Natural killer cell (primary cell): Measurements from ENCODE around the gene DTX4. TPM values are rescaled to one million over a fixed set of nuclear protein-coding genes. Genes with fewer than 3 reads are reported as not detected.
A peak's percentile ranks its signal among the peaks of the same experiment; 100 is the strongest.

Source experiments
- ATAC-seq, 3 donors: fragments of 150-1000 bp in 2 of 3; fragments of 200-7000 bp in 1 of 3; cut with Tn5 transposase; 1 replicate in 1 of 3; 2 replicates in 2 of 3; pipeline ENCODE4 v1.10.0; 2021; ENCODE audit warnings: mild to moderate bottlenecking in 2 of 3, moderate library complexity in 2 of 3
- DNase-seq, 2 donors: peaks; one replicate each; pipeline versions ENCODE4 v3.0.0 to v3.0.0-alpha.2; 2013 to 2021; ENCODE audit warnings: mixed read lengths in 1 of 2
- H3K27ac ChIP-seq: one replicate; pipeline ENCODE4 v1.5.1; 2013; ENCODE audit warnings: mild to moderate bottlenecking, low read length
- H3K27me3 ChIP-seq: one replicate; pipeline ENCODE4 v1.6.1; 2013; ENCODE audit warnings: low read length; ENCODE audit not compliant: control insufficient read depth, insufficient read depth
- H3K36me3 ChIP-seq: one replicate; pipeline ENCODE4 v1.6.1; 2013; ENCODE audit warnings: low read length; ENCODE audit not compliant: control insufficient read depth, insufficient read depth
- H3K4me1 ChIP-seq: one replicate; pipeline ENCODE4 v1.6.1; 2013; ENCODE audit warnings: low read length; ENCODE audit not compliant: control insufficient read depth, insufficient read depth
- H3K4me3 ChIP-seq: one replicate; pipeline ENCODE4 v1.5.1; 2013; ENCODE audit warnings: low read length
- H3K9me3 ChIP-seq: one replicate; pipeline ENCODE4 v1.6.1; 2013; ENCODE audit warnings: low read length; ENCODE audit not compliant: control insufficient read depth, insufficient read depth
- H3K27ac Mint-ChIP-seq, 2 donors: one replicate each; pipeline ENCODE4 v1.8.0; 2022; ENCODE audit warnings: mild to moderate bottlenecking in 2 of 2, mixed read lengths in 2 of 2, moderate library complexity in 1 of 2
- H3K27me3 Mint-ChIP-seq, 2 donors: one replicate each; pipeline ENCODE4 v1.8.0; 2022; ENCODE audit warnings: low read depth in 2 of 2, mixed read lengths in 2 of 2
- H3K36me3 Mint-ChIP-seq: one replicate; pipeline ENCODE4 v1.8.0; 2022; ENCODE audit warnings: mixed read lengths
- H3K4me1 Mint-ChIP-seq, 2 donors: one replicate each; pipeline ENCODE4 v1.8.0; 2022; ENCODE audit warnings: mixed read lengths in 2 of 2
- H3K4me3 Mint-ChIP-seq: one replicate; pipeline ENCODE4 v1.8.0; 2022; ENCODE audit warnings: mild to moderate bottlenecking, moderate library complexity, mixed read lengths
- H3K9me3 Mint-ChIP-seq, 2 donors: one replicate each; pipeline ENCODE4 v1.8.0; 2022; ENCODE audit warnings: mixed read lengths in 2 of 2
- WGBS: methylation state at CpG from one replicate; pipeline ENCODE4 v1.1.7; 2013; ENCODE audit warnings: missing lambda C conversion rate; ENCODE audit not compliant: insufficient coverage; 5-methylcytosine and 5-hydroxymethylcytosine counted together
- intact Hi-C: fragments of 100-400 bp; cut with micrococcal nuclease; formaldehyde crosslinking; loops from one replicate; pipeline ENCODE4 v1.14.2; 2022
- total RNA-seq, 4 donors: library from RNA; stranded (reverse); fragments of 120-200 nt in 1 of 4; gene quantifications; one replicate each; pipeline versions ENCODE4 v1.2.3 to v1.2.4, GENCODE V29; 2013 to 2022
- TF ChIP-seq, protein P1 (sequence below): fragments of 200-600 bp; IDR thresholded peaks from one replicate; pipeline ENCODE4 v1.8.0; 2022; ENCODE audit warnings: antibody characterized with exemption

Gene DTX4
- total RNA-seq, 3 donors from 2014 or later (not counting 1 experiment from before 2014, with no cell fraction given), result 0.21 to 0.90 (median 0.59) TPM

GRCh38 chr11:59222464-59223060 is 50.6 kb downstream of the DTX4 start:
- H3K27ac ChIP-seq, result peak overlapping the region; percentile 46
- peaks cover 14% of the 10 kb centered on the region for H3K4me1 ChIP-seq
- intact Hi-C loops, result no loop called here
- no peak overlapping the region for H3K27ac Mint-ChIP-seq
- DNase-seq, result no peak
- TF ChIP-seq, protein P1, sequence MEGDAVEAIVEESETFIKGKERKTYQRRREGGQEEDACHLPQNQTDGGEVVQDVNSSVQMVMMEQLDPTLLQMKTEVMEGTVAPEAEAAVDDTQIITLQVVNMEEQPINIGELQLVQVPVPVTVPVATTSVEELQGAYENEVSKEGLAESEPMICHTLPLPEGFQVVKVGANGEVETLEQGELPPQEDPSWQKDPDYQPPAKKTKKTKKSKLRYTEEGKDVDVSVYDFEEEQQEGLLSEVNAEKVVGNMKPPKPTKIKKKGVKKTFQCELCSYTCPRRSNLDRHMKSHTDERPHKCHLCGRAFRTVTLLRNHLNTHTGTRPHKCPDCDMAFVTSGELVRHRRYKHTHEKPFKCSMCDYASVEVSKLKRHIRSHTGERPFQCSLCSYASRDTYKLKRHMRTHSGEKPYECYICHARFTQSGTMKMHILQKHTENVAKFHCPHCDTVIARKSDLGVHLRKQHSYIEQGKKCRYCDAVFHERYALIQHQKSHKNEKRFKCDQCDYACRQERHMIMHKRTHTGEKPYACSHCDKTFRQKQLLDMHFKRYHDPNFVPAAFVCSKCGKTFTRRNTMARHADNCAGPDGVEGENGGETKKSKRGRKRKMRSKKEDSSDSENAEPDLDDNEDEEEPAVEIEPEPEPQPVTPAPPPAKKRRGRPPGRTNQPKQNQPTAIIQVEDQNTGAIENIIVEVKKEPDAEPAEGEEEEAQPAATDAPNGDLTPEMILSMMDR, result no peak
- no peaks in the 10 kb centered on the region for H3K36me3 ChIP-seq
- ATAC-seq, result peak in 2 of 3 donors; percentile 15 to 43
- H3K4me1 Mint-ChIP-seq, result peaks cover 6 to 23% of the 10 kb centered on the region in 2 donors
- H3K4me3 Mint-ChIP-seq, result no peak overlapping the region
- H3K4me3 ChIP-seq, result no peak overlapping the region
- peaks cover 0 to 2% of the 10 kb centered on the region in 2 donors for H3K27me3 Mint-ChIP-seq
- H3K9me3 ChIP-seq, result no peaks in the 10 kb centered on the region
- no peaks in the 10 kb centered on the region for H3K9me3 Mint-ChIP-seq
- no peaks in the 10 kb centered on the region for H3K27me3 ChIP-seq
- WGBS, result 48% methylated on average over 1 of the region's 2 CpGs
- no peaks in the 10 kb centered on the region for H3K36me3 Mint-ChIP-seq

GRCh38 chr11:59223177-59223576 is 51.2 kb downstream of the DTX4 start:
- H3K36me3 ChIP-seq, result no peaks in the 10 kb centered on the region
- peaks cover 13% of the 10 kb centered on the region for H3K4me1 ChIP-seq
- intact Hi-C loops, result no loop called here
- no peaks in the 10 kb centered on the region for H3K9me3 Mint-ChIP-seq
- H3K27ac ChIP-seq, result peak overlapping the region; percentile 46
- no peaks in the 10 kb centered on the region for H3K27me3 ChIP-seq
- H3K4me1 Mint-ChIP-seq, result peaks cover 6 to 21% of the 10 kb centered on the region in 2 donors
- no peak overlapping the region for H3K4me3 ChIP-seq
- ATAC-seq (no peak), DNase-seq (no peak)
- TF ChIP-seq, protein P1, result no peak
- H3K9me3 ChIP-seq, result no peaks in the 10 kb centered on the region
- no peaks in the 10 kb centered on the region for H3K27me3 Mint-ChIP-seq
- no peaks in the 10 kb centered on the region for H3K36me3 Mint-ChIP-seq
- H3K27ac Mint-ChIP-seq, result no peak overlapping the region
- 100% methylated on average over 1 of the region's 1 CpG for WGBS
- no peak overlapping the region for H3K4me3 Mint-ChIP-seq

DNA sequence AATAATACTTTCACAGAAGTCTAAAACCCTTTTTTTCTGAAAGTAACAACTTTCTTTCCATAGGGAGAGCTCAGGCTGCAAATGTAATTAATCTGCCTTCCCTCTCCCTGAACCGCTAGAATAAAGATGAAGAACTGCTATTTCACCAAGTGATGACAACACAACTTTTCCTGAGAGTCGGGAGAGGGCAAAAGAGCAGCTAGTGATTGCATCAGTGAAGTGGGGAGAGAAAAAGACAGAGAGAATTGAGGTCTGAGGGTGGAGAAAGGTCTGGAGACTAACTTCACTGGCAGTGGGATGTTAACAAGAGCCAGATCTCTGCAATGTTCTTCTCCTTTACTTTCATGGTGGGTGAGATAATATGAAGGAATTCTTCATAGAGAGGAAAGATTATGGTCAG is 51.7 kb downstream of the DTX4 start:
- intact Hi-C loops, result no loop called here
- DNase-seq, result no peak
- 57% methylated on average over 2 of the region's 2 CpGs for WGBS
- H3K36me3 ChIP-seq, result no peaks in the 10 kb centered on the region
- no peaks in the 10 kb centered on the region for H3K27me3 ChIP-seq
- peaks cover 12% of the 10 kb centered on the region for H3K4me1 ChIP-seq
- H3K4me3 ChIP-seq, result no peak overlapping the region
- Mint-ChIP-seq H3K27me3 (no peaks in the 10 kb centered on the region), H3K4me3 (no peak overlapping the region), H3K9me3 (no peaks in the 10 kb centered on the region), H3K36me3 (no peaks in the 10 kb centered on the region), H3K4me1 (peaks cover 6 to 21% of the 10 kb centered on the region in 2 donors), H3K27ac (no peak overlapping the region)
- H3K27ac ChIP-seq, result peak overlapping the region; percentile 46
- TF ChIP-seq, protein P1, result no peak
- H3K9me3 ChIP-seq, result no peaks in the 10 kb centered on the region
- no peak for ATAC-seq
